Measurements from ENCODE around the gene DPCD.
"Not testable (repeated sequence)": the region's sequence is repeated elsewhere in the genome, so short reads cannot be mapped to it uniquely, and the experiment has no call there.

DPCD gene

DNA sequence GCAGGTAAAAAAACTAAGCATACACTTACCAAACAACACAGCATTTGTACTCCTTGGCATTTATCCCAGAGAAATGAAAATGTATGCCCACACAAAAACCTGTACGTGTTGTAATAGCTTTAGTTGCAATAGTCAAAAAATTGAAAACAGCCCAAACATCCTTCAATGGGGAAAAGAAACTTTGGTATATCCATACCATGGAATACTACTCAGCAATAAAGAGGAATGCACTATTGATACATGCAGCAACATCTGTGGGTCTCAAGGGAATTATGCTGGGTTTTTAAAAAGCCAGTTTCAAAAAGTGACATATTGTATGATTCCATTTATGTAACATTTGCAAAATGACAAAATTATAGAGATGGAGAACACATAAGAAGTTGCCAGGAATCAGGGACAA, 35.4 kb downstream of the DPCD start:
- DNase-seq = no peak

DNA sequence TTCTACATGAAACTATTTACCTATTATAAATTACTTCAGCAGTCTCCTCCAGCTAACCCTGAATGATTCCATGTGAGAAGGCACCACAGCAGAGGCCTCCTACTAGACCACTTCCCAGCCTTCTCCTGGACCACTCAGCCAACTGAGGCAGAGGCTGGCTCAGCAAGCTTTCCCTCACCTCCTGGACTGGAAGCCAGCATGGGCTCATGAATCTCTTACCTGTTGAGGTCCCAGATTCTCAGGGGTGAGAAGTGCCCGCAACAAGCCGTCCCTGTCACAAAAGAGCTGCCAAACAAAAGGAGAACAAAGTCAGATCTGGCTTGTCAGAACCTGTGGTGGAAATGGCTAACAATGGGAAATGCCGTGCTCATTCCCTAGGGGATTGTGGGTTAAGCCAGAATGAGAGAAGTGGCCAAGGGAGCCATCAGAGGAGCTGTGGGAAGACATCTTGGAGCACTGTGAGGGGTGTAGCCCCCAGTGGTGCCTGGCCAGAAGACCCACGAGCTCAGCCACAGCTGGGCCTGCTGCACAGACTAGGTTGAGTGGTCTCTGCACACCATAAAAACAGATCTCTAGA, 36.5 kb downstream of the DPCD start:
- no peak for DNase-seq

DNA sequence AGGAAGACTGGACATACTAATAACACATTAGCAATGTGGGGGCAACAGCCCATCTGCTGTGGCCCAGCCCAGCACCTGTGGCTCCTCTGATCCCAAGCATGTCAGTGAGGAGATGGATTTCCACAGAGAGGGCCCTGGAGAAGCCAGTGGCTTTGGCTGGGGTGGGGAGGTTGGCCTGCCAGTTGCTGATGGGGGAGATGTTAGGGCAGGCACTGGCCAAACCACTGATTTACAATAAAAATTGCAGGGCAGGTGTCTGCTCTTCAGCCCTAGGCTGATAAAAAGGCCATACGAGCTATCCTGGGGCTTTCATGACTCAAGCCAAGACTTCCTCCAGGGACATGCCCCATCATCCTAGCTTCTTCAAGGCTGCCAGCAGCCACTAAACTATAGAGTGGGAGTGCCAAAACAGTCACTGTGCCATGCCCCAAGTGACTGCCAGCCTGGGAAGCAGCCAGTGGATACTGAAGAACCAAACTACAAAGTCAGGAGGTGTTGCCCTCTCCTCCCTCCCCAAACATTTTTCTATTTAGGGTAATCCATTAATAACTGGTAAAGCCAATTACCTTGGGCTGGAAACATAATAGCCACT, 37.8 kb downstream of the DPCD start:
- no peak for DNase-seq

DNA sequence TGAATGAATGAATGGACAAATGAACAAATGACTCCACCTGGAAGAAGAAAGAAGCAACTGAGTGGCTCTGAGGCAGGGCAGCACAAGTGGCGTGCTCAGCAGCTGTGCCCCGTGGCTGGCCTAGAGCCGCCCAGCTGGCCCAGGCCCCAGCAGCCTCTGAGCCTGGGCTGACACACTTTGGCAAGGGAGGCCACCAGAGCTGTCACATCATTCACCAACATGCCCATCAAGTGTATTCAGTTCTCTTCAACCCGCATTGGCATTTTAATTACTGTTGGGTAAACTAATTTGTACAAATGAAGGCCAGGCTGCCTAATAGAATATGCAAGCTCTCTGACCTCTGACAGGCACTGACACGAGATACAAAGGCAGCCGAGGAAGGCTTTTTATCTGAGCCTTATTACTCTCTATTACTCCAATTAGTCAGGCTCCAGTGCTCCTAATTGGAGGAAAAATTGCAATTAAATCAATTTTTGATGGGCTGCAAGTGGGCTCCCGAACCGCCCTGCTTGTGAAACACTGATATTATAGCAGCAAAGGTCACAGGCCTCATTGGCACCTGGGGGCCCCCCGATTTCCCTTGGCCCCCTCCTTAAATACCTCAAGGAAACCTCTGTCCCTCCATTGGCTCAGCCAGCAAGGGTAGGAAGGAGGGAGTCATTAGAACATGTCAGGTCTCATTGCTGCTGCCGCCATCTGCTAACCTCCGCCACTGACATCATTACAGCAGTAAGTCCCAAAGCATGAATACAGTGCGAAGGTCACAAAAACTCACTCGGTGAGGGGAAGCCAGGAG, 41.9 kb downstream of the DPCD start:
- DNase-seq = no peak

DNA sequence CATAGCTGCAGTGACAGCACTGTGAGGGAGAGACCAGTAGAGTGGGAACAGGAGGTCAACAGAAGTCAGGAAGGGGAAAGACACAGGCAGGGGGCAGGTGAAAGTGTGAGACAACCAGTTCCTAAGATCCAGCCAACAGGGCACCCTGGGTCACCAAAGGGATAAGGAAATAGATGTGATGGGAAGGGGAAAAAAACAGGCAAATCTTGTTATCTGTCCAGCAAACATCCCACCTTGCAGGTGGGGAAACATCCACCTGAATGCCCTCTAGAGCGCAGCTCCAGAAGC, 42.5 kb downstream of the DPCD start:
- DNase-seq = no peak

DNA sequence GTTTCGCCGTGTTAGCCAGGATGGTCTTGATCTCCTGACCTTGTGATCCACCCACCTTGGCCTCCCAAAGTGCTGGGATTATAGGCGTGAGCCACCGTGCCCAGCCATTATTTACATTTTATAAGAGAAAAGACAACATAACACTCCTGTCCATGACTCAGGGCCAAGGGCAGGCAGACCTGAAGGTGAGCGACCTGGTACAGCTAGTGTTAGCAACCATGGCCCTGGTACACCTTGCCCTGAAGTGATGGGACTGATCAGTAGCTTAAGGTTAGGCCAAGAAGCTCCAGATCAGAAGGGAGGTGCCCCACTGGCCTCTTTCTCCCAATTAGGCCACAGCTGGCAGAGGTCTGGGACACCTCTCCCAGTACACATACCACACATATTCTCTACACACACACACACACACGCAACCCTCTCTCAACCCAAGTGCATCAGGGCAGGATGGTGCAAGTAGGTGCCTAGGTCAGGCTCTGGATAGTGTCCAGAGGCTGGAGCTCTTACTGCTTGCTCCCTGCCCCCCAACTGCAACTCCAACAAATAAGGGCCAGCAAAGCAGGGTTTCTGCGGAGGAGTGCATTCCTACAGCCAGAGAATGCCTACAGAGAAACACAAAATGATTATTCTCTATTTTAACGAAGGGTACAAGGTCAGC, 43.8 kb downstream of the DPCD start:
- DNase-seq = no peak

DNA sequence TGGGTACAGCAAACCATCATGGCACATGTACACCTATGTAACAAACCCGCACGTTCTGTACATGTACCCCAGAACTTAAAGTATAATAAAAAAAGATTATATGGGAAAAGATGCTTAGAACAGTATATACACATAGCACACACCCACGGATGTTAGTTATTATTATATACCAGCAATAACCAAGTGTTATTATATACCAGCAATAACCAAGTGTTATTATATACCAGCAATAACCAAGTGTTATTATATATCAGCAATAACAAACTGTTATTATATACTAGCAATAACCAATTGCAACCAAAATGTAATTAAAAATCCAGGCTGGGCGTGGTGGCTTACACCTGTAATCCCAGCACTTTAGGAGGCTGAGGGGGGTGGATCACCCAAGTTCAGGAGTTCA, 45.4 kb downstream of the DPCD start:
- not testable (repeated sequence) for DNase-seq

DNA sequence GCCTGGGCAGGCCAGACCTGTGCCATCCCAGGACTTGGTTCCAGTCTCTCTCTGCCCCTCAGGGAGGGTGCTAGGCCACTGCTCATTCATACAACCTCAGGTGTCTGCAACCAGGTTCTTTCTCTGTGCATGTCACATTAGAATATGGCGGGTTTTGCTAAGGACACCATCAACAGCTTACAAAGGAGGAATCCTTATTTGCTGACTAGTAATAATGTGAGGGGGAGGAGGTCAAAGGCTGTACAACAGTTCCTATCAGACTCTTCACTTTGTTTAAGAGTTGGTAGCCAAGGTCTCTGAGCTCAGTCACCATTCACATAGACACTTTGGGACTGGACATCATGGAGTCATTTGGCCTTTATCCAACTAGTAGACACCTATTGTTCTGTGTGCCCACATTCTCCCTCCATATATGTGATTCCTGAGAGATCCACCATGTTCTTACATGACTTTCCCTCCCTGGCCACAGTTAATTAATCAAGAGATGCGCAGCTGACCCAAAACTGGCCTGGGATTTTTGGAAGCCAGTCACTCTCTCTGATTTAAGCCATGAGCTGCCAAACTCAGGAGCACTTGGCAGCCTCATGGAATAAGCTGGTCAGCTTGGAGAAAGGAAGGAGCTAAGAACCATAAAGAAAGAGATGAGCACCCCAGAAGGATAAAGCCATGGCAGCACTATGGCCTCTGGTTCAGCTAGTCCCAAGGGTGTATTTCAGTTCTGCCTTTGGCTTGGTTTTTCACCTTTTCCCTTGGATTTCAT, 51.2 kb downstream of the DPCD start:
- no peak for DNase-seq

DNA sequence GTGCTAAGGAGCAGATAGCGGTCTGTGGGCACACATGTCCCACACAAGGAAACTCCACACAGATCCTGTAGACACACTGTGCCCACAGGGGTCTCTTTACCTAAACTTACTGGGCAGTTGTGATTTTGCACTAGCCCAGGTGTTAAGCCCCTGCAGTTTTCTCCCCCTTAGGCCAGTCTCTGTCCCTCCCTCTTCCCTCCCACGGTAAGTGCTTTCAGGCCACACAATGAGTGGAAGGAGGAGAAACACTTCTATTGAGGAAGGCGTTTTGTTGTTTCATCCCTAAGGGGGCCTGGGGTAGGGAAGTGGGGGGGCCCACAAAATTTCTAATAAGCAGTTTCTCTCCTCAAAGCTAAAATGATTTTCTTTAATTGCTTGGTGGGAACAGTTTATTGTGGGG, 55.4 kb downstream of the DPCD start:
- no peak for DNase-seq

DNA sequence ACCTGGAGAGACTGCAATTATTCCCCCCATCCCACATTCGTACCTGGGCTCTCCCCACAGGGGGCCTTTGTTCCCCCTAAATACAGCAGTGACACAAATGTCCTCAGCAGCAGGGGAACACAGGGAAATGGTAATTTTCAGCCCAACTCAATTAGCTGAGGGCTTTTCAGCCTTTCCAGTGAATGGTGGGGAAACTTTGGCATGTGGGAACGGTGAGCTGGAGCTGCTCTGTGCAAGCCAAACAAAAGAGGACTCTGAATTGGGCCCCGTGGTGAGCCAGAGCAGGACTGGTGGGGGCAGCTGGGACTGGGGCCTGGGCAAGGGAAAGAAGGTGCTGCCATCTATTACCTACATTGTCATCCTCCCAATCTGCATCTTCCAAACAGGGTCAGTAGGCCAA, 55.9 kb downstream of the DPCD start:
- DNase-seq = no peak

DNA sequence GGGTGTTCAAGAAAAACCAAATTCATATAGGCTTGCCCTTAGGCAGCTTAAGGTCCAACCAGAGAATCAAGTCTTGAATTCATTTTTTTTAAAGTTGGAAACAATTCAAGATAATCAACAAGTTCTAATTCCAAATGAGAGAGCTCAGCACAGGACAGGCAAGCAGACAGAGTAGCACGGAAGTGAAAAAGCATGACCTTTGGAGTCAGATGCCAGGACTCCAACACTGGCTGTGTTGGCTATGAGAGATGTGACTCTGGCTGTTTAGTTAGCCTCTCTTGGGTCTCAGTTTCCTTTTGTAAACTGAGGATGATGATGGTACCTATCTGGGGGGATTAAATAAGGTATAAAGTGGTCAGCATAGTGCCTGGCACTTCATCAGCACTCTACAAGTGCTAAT, 57.5 kb downstream of the DPCD start:
- DNase-seq = no peak

DNA sequence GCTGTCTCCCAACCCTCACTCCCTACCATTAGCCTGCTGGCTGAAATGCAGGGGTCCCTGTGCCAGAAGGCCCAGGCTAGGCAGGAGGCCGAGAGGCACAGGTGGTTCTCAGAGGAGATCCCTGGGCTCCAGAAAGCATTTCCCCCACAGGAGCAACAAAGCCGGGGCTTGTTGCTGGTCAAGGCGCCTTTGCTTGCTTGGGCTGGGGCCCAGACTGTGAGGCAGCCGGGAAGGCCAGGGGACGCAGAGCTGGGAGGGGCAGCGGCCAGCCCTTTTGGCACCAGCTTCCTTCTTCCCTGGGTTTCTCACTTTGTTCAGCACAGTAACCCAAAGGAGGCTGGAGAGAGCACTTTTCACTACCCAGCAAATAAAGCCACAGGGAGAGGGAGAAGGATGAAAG, 58.2 kb downstream of the DPCD start:
- DNase-seq = no peak

DNA sequence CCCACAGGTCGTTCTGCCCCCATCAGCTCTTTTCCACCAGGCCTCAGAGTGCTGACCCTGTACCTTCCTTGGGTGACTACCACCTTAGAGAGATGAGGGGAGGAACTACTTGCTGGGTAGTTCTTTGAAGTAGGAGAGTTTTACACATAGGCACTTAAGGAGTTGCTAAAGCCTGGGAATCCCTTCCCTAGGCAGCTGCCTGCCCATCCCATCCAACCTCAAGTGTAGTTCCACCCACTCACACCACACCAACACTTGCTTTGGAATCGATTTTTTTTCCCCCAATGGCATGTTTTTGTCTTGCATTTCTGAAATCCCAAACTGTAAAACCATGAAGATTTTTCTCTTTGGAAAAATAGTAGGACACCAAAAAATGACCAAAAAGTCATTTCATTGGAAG, 59.1 kb downstream of the DPCD start:
- peak in 1 of 2 donors; percentile 3 for DNase-seq

DNA sequence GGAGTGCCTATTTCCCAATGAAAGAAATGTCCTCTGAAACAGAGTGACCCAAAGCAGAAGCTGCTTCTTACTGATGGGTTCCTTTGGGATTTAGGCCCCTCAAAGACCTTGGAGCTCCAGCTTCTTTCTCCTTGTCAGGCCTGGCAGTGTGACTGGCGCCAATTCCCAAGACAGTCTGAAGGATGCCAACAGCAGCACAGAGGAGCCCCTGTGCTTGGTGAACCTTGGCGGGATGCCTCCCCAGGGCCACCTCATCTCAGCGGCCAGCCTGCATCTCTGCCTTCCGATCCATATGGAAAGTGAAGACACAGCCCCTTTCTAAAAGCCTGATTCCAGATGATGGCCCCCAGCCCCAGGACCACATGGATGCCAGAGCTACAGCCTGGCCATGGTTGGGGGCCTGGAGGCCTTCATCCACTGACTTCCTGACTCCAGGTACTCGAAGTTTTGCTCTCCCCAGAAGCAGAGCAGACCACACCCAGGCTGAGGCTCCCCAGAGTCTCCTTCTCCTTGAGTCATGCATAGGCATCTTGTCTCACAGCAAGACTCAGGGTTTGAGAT, 61.5 kb downstream of the DPCD start:
- no peak for DNase-seq

DNA sequence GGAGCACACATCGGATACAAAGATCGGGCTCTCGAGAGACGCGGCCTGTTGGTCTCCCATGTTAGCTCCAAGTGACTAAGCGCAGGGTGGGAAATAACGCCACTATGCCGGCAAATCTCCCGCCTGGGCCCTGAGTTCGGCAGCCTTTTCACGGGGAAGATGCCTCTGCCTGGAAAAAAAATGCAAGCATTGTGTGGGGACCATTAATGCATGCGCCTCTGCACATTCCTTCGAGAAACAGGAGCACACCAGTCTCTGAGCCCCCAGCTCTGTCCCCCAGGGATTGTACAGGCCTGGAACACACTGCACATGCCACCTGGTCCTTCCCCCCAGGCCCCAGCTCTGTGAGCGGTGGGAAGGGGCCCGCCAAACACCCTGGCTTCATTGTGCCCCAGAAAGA, 62.7 kb downstream of the DPCD start:
- no peak for DNase-seq

DNA sequence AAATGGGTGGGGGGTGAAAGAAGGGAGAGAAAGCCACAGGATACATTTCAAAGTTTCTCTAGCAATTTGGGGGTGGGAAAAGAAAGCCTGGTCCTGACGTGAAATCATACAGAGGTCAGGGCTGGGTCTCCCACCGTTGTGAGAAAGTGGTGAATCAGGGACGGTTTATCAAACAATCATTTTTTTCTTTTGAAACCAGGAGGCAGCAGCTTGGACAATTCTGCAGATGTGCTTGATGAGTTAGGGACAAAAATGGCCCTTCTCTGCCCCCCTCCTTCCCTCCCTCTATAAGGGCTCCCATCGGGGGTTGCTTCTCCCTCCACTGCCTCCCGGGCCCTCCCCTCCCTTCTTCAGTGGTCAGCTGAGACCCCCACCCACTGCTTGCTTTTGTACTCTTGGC, 63.2 kb downstream of the DPCD start:
- no peak for DNase-seq

DNA sequence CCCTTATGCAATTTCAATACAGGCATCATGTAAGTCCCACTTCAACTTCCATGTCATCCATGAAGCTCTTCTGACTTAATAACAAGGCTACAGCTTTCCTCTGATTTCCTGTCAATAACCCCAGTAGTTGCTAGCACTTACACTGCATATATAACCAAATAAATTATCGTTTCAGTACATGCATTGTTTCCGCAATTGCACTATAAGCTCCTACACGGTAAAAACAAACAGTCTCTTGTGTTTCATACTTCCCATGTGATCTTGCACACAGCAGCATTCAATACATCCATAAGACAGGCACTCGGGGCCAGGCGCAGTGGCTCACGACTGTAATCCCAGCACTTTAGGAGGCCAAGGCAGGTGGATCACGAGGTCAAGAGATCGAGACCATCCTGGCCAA, 65.4 kb downstream of the DPCD start:
- DNase-seq = no peak

DNA sequence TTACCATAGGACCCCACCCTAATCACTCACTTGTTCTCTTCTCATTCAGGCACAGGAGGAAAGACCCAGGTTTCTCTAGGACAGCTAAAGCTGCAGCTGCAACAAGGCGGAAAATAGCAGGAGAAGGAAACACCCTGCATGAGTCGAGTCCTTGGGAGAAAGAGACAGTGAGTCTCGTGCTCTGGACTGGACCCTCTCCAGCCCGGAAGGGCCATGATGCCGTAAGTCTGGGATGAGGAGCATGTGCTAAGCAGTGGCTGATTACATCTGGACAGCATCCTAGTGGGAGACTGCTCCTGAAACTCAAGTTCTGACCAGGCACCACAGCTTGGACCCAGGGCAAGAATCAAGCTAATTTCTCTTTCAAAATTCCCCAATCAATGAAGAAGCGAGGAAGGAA, 67.4 kb downstream of the DPCD start:
- no peak for DNase-seq

DNA sequence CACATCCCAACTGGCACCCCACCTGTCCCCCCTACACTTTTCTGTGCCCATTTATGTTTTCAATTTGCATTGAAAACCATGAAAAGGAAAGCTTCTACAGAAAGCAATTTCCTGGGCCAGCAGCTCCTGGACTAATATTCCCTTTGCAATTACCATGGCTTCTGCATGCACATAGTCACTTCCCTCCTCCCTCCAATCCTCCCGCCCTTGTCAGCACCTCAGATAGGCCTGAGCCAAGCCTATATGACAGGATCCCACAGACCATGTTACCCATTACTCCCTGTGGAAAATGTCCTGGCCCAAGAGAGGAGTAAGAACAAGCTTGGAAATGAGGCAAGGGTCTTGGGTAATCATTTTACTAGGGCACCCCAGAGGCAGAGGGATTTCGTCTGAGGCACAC, 68.8 kb downstream of the DPCD start:
- no peak for DNase-seq

DNA sequence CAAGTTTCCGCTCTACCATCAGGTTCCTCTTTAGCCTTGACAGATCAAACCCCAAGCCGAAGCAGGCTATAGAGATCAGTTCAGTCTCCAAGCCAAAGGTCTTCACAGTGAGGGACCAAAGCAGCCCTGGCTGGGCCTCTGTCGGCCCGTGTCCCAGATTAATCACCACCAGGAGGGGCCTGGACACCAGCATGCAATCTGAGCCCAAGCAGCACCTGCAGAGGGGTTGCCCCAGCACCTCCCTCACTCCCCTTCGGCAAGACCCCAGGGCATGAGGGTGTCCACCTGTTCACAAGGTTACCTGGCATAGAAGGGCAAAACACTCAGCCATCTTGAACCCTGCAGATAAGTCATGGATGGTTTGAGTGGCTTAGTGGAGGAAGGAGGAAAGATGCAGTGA, 70.9 kb downstream of the DPCD start:
- no peak for DNase-seq

All from inflammatory macrophage treated with lipopolysaccharide for 1 hour (primary cell).